GM21786 (cell line): ENCODE data around the gene FCRL6.

Source experiments
- ATAC-seq: cut with Tn5 transposase; IDR thresholded peaks from one replicate; pipeline ENCODE4 v1.9.1; 2021; ENCODE audit not compliant: unreplicated experiment

FCRL6 gene

DNA sequence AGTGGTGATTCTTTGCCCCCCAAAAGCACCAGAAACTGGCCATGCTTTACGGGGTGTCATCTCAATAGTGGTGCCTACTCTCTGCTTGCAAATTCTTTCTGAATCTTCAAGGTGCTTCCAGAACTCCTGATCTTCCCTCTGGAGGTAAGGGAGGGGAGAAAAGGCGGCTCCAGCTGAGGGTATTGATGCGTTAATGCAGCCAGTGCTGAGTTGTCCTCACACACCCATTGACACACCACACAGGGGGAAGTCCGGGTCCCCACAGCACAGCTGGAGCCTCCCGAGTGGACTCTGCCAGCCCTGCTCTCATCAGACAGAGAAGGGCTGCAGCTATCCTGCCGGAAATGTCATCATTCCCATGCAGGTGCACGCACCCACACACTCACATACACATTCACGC lies 59.1 kb downstream of the FCRL6 start:
- no peak for ATAC-seq

GRCh38 chr1:159862031-159862430 lies 59.9 kb downstream of the FCRL6 start:
- ATAC-seq = no peak

DNA sequence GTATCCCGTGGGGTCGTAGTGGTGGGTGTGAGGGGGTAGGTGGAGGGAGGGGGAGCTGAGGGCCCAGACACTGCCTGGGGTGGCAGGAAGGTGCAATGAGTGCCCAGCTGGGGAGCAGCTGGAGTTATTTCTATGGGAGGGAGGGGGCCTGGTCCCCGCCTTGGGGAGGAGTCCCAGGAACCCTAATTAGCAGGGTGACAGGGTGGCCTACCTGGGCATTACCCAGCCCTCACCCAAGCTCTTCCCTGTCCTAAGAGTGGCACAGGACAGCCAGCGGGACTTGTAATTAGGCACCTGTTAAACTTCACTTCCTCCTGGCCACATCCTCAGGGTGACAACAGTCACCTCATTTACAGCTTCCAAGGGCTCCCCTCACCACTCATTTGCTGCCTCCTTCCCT lies 60.4 kb downstream of the FCRL6 start, which contains the start of gene VSIG8:
VSIG8 (minus strand) TSS at position 101 of the 400 bp plus-strand sequence. CDS start 136 bp downstream, outside the sequence.
- ATAC-seq = no peak

DNA sequence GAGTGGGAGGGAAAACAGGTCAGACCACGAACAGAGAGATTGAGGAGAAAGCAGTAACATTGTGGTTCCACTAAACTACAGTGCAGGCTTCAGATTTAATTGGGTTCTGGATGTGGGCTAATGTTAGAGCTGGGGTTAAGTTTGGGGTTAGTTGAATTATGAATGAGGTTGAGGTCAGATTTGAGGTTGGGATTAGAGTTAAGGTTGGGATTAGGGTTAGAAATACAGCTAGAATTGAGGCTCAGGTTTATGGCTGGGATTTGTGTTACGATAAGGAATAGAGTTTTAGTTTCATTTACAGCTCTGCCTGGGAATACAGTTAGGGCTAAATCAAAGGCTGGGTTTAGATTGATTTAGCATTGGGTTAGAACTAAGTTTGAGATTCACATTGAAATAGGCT lies 62.1 kb downstream of the FCRL6 start:
- no peak for ATAC-seq
